K562 (cell line): ENCODE data around the gene SPRED2. TPM values are rescaled to one million over a fixed set of nuclear protein-coding genes. Genes with fewer than 3 reads are reported as not detected.
A peak's percentile ranks its signal among the peaks of the same experiment; 100 is the strongest.

Experiments used
- DMBX1 ChIP-seq: fragments of 250-450 bp; sonication (Bioruptor Pico); IDR thresholded peaks from 2 replicates; pipeline ENCODE4 v1.8.0; 2022; ENCODE audit warnings: inconsistent platforms, mild to moderate bottlenecking, moderate library complexity, borderline replicate concordance
- E2F8 ChIP-seq: fragments of 450-650 bp; IDR thresholded peaks from 2 replicates; pipeline ENCODE4 v1.7.1; 2018; ENCODE audit warnings: mild to moderate bottlenecking, low read depth; ENCODE audit not compliant: partially characterized antibody
- HOXB6 ChIP-seq: fragments of 250-450 bp; sonication (Bioruptor Pico); IDR thresholded peaks from 2 replicates; pipeline ENCODE4 v1.5.1; 2022; ENCODE audit warnings: mild to moderate bottlenecking, borderline replicate concordance
- POLR3G ChIP-seq: IDR thresholded peaks from 2 replicates; pipeline ENCODE4 v1.6.1; 2011; ENCODE audit not compliant: insufficient read length, insufficient replicate concordance; ENCODE audit errors: extremely low read depth
- RBM25 ChIP-seq: fragments of 200-400 bp; formaldehyde crosslinking; IDR thresholded peaks from 2 replicates; pipeline ENCODE4 v1.6.1; 2018; ENCODE audit warnings: low read length, low read depth, moderate library complexity; ENCODE audit not compliant: severe bottlenecking
- RHOXF2B ChIP-seq: fragments of 250-450 bp; sonication (Bioruptor Pico); conservative IDR thresholded peaks from 2 replicates; pipeline ENCODE4 v1.5.1; 2021
- SIN3A ChIP-seq, 2 experiments: fragments of 150-350 bp in 1 of 2; IDR thresholded peaks; 2 replicates each; pipeline ENCODE4 v1.6.1; 2011 to 2016; ENCODE audit warnings: borderline replicate concordance in 2 of 2, low read depth in 2 of 2, low read length in 2 of 2, mild to moderate bottlenecking in 2 of 2, moderate library complexity in 2 of 2; ENCODE audit not compliant: control insufficient read depth in 1 of 2
- TBP ChIP-seq: optimal IDR thresholded peaks from 2 replicates; pipeline ENCODE3; 2011; ENCODE audit warnings: low read depth, low read length, improper control_type of control experiment
- ZBTB1 ChIP-seq: sonication (generic); formaldehyde crosslinking; IDR thresholded peaks from 2 replicates; pipeline ENCODE4 v1.8.1; 2023; ENCODE audit warnings: missing genetic modification reagents, low read depth, mild to moderate bottlenecking, borderline replicate concordance
- ZBTB33 ChIP-seq: sonication (generic); formaldehyde crosslinking; IDR thresholded peaks from 2 replicates; pipeline ENCODE4 v1.8.1; 2023; ENCODE audit warnings: mild to moderate bottlenecking, missing genetic modification reagents
- ZKSCAN3 ChIP-seq: fragments of 250-450 bp; sonication (Bioruptor Pico); IDR thresholded peaks from 2 replicates; pipeline ENCODE4 v1.4.0; 2020
- ZNF253 ChIP-seq: fragments of 250-450 bp; sonication (Bioruptor Pico); conservative IDR thresholded peaks from 2 replicates; pipeline ENCODE4 v1.6.1; 2021; ENCODE audit warnings: mild to moderate bottlenecking
- ZNF3 ChIP-seq: fragments of 250-450 bp; sonication (Bioruptor Pico); IDR thresholded peaks from 2 replicates; pipeline ENCODE4 v1.5.0; 2021; ENCODE audit warnings: mild to moderate bottlenecking, moderate library complexity
- ZNF408 ChIP-seq: fragments of 250-450 bp; sonication (Bioruptor Pico); IDR thresholded peaks from 2 replicates; pipeline ENCODE4 v1.4.0; 2020; ENCODE audit warnings: low read depth, mild to moderate bottlenecking, moderate library complexity
- ZSCAN32 ChIP-seq: fragments of 450-650 bp; formaldehyde crosslinking; IDR thresholded peaks from 2 replicates; pipeline ENCODE4 v1.4.0; 2020; ENCODE audit warnings: mild to moderate bottlenecking, moderate library complexity
- polyA plus RNA-seq, 8 experiments: library from polyadenylated mRNA; depleted of rRNA in 4 of 8; stranded (reverse) in 5 of 8; unstranded in 3 of 8; fragments of >200 nt; fragmentation: Nextera tagmentation in 2 of 8; fragmentation: Illumina TruSeq in 1 of 8; extraction: Ambion mirVana in 2 of 8; extraction: Trizol in 1 of 8; gene quantifications; 2 replicates each; pipeline versions ENCODE4 v1.2.1 to v1.2.3, GENCODE V29; 2011 to 2014; ENCODE audit warnings: inconsistent platforms in 1 of 8, missing spikeins in 1 of 8
- total RNA-seq, 7 experiments: library from RNA; depleted of rRNA in 6 of 7; stranded (reverse); fragments of >200 nt in 6 of 7; fragmentation: Illumina TruSeq in 2 of 7; extraction: Trizol in 2 of 7; gene quantifications; 2 replicates each; pipeline versions ENCODE4 v1.2.1 to v1.2.3, GENCODE V29; 2011 to 2021; ENCODE audit warnings: low replicate concordance in 1 of 7
- TF ChIP-seq, protein P1 (sequence below): fragments of 250-450 bp; sonication (Bioruptor Pico); IDR thresholded peaks from 2 replicates; pipeline ENCODE4 v1.8.0; 2021; ENCODE audit warnings: moderate library complexity, mild to moderate bottlenecking, inconsistent platforms
- TF ChIP-seq, protein P2 (sequence below): IDR thresholded peaks from 3 replicates; pipeline ENCODE4 v1.6.1; 2011; ENCODE audit warnings: borderline replicate concordance, mild to moderate bottlenecking, moderate library complexity; ENCODE audit not compliant: insufficient read length; ENCODE audit errors: extremely low read depth

Gene SPRED2
- total and polyA plus RNA-seq, 9 of the 15 experiments (the other 6 are each of a cell fraction or from before 2014, with no cell fraction given) = 4.6 to 50.8 (median 14.1) TPM

GRCh38 chr2:65429786-65430602 lies 2.4 kb downstream of the SPRED2 start (continued):
- TF ChIP-seq ZBTB33 (CRISPR knock-in tag) = no peak
- no peak for TF ChIP-seq RHOXF2B (CRISPR knock-in tag)
- TF ChIP-seq DMBX1 = no peak
- no peak for TF ChIP-seq E2F8
- no peak for TF ChIP-seq RBM25
- TF ChIP-seq POLR3G = no peak
- no peak for TF ChIP-seq ZNF253
- no peak for TF ChIP-seq ZSCAN32
- TF ChIP-seq, protein P1, sequence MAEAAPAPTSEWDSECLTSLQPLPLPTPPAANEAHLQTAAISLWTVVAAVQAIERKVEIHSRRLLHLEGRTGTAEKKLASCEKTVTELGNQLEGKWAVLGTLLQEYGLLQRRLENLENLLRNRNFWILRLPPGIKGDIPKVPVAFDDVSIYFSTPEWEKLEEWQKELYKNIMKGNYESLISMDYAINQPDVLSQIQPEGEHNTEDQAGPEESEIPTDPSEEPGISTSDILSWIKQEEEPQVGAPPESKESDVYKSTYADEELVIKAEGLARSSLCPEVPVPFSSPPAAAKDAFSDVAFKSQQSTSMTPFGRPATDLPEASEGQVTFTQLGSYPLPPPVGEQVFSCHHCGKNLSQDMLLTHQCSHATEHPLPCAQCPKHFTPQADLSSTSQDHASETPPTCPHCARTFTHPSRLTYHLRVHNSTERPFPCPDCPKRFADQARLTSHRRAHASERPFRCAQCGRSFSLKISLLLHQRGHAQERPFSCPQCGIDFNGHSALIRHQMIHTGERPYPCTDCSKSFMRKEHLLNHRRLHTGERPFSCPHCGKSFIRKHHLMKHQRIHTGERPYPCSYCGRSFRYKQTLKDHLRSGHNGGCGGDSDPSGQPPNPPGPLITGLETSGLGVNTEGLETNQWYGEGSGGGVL = no peak
- TF ChIP-seq ZNF408 (CRISPR knock-in tag) = no peak
- TF ChIP-seq SIN3A (IDR thresholded peaks at IDR 0.05; ENCODE audit: borderline replicate concordance in 2 of 2, control insufficient read depth in 1 of 2, low read depth in 2 of 2, low read length in 2 of 2) = 0 out of 4 replicates have a peak, but pooled peaks of 1 of the 2 experiments have one; percentile 9
- TF ChIP-seq ZNF3 = no peak
- TF ChIP-seq ZBTB1 (CRISPR knock-in tag) = no peak
- TF ChIP-seq, protein P2, sequence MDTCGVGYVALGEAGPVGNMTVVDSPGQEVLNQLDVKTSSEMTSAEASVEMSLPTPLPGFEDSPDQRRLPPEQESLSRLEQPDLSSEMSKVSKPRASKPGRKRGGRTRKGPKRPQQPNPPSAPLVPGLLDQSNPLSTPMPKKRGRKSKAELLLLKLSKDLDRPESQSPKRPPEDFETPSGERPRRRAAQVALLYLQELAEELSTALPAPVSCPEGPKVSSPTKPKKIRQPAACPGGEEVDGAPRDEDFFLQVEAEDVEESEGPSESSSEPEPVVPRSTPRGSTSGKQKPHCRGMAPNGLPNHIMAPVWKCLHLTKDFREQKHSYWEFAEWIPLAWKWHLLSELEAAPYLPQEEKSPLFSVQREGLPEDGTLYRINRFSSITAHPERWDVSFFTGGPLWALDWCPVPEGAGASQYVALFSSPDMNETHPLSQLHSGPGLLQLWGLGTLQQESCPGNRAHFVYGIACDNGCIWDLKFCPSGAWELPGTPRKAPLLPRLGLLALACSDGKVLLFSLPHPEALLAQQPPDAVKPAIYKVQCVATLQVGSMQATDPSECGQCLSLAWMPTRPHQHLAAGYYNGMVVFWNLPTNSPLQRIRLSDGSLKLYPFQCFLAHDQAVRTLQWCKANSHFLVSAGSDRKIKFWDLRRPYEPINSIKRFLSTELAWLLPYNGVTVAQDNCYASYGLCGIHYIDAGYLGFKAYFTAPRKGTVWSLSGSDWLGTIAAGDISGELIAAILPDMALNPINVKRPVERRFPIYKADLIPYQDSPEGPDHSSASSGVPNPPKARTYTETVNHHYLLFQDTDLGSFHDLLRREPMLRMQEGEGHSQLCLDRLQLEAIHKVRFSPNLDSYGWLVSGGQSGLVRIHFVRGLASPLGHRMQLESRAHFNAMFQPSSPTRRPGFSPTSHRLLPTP = no peak
- no peak for TF ChIP-seq HOXB6 (CRISPR knock-in tag)
- no peak for TF ChIP-seq TBP
- TF ChIP-seq ZKSCAN3 (CRISPR knock-in tag) = no peak
